Heart right ventricle (tissue), 16 donors: ENCODE data around the gene WDR91. TPM values are rescaled to one million over a fixed set of nuclear protein-coding genes. Genes with fewer than 3 reads are reported as not detected.
A peak's percentile ranks its signal among the peaks of the same experiment; 100 is the strongest.

Source experiments
- ATAC-seq, 8 donors: fragments of 200-7000 bp; cut with Tn5 transposase; one replicate each; pipeline ENCODE4 v1.9.1; 2020; ENCODE audit warnings: mild to moderate bottlenecking in 8 of 8, moderate library complexity in 8 of 8, moderate number of reproducible peaks in 1 of 8
- DNase-seq, 2 donors: peaks; one replicate each; pipeline ENCODE4 v3.0.0-alpha.2; 2020
- H3K27ac ChIP-seq, 10 donors: fragments of 200-600 bp; sonication (generic) in 2 of 10; one replicate each; pipeline versions ENCODE4 v1.5.0 to v1.8.0; 2020 to 2022; ENCODE audit warnings: mild to moderate bottlenecking in 3 of 10
- H3K27me3 ChIP-seq, 7 donors: fragments of 200-600 bp; one replicate each; pipeline ENCODE4 v1.8.0; 2021 to 2022; ENCODE audit warnings: mild to moderate bottlenecking in 2 of 7
- H3K36me3 ChIP-seq, 9 donors: fragments of 200-600 bp; sonication (generic) in 1 of 9; one replicate each; pipeline versions ENCODE4 v1.5.0 to v1.8.0; 2020 to 2022; ENCODE audit warnings: mild to moderate bottlenecking in 2 of 9
- H3K4me1 ChIP-seq, 9 donors: fragments of 200-600 bp; sonication (generic) in 1 of 9; one replicate each; pipeline versions ENCODE4 v1.5.0 to v1.8.0; 2020 to 2022; ENCODE audit warnings: mild to moderate bottlenecking in 4 of 9
- H3K4me3 ChIP-seq, 10 donors: fragments of 200-600 bp; sonication (generic) in 2 of 10; one replicate each; pipeline versions ENCODE4 v1.5.0 to v1.8.0; 2020 to 2022; ENCODE audit warnings: mild to moderate bottlenecking in 7 of 10, moderate library complexity in 2 of 10
- H3K9me3 ChIP-seq, 11 donors: fragments of 200-600 bp in 10 of 11; sonication (generic) in 2 of 11; one replicate each; pipeline versions ENCODE4 v1.5.0 to v1.8.0; 2013 to 2022; ENCODE audit warnings: mild to moderate bottlenecking in 2 of 11, control low read depth in 1 of 11, moderate library complexity in 1 of 11
- CTCF ChIP-seq, 9 donors: fragments of 200-600 bp; sonication (generic) in 2 of 9; IDR thresholded peaks; one replicate each; pipeline versions ENCODE4 v1.5.0 to v1.8.0; 2021 to 2022; ENCODE audit warnings: antibody characterized with exemption in 9 of 9, mild to moderate bottlenecking in 5 of 9, moderate library complexity in 1 of 9
- WGBS, 2 donors: extraction: QIAGEN DNeasy Blood & Tissue Kit; methylation state at CpG; one replicate each; pipeline ENCODE4 v1.1.7; 2013; ENCODE audit warnings: inconsistent platforms in 1 of 2; 5-methylcytosine and 5-hydroxymethylcytosine counted together
- intact Hi-C, 10 donors: fragments of 100-400 bp; cut with DNase I; formaldehyde crosslinking; loops; one replicate each; pipeline versions ENCODE4 v1.11.1 to v1.14.2; 2022
- polyA plus RNA-seq, 2 donors: library from polyadenylated mRNA; stranded (reverse); fragments of 200-250 nt; gene quantifications; one replicate each; pipeline ENCODE4 v1.2.3, GENCODE V29; 2013
- total RNA-seq, 10 donors: library from RNA; stranded (reverse); fragmentation: NEBNext Ultra II Directional in 3 of 10; extraction: Animal tissue kit (Norgen Biotek cat#: 25700) in 3 of 10; gene quantifications; one replicate each; pipeline versions ENCODE4 v1.2.1 to v1.2.4, GENCODE V29; 2021 to 2023
- donor health status: Arrhythmogenic right ventricular cardiomyopathy.
- donor health status: ischemic (EF 13 %, LVEDD 7.1; RV severe dilation, severe dysfunction).
- donor health status: healthy with polysubstance abuse.
- donor health status: DM: no; HTN: yes; CAD: no.
- donor health status: DM: no; HTN: no; CAD: no.
- donor health status: ischemic (EF 25% LVEDD 6.9; RV normal size, moderate dysfunction).
- donor health status: ischemic (EF 25% LVEDD 5.7; RV mildly dilated, moderate dysfunction).
- donor health status: healthy.
- donor health status: DM: yes; HTN: yes; CAD: no.
- donor health status: Ischemic cardiomyopathy.
- donor health status: ischemic (EF 35%, LVEDD 5.7; RV mildly dilated, moderate dysfunction).
- donor health status: nonischemic (EF 11% LVEDD 7.7; RV severe dilation, severe dysfunction).
- donor health status: DM: yes; HTN: yes; CAD: no.
- donor health status: PGD.
- donor health status: ischemic (EF 29% LVEDD 5.4; RV normal size, mild dysfunction).
- donor health status: nonischemic (EF 23%, LVEDD 6.1; RV moderate dilation, normal function).

WDR91 gene
- total and polyA plus RNA-seq, 12 donors: 3.0 to 10.4 (median 5.9) TPM

- H3K27me3 ChIP-seq: no peaks in the 10 kb centered on the region
- WGBS, 2 donors: 59 to 71% methylated on average over 18 of the region's 18 CpGs
- peaks cover 20 to 82% (median 73%) of the 10 kb centered on the region in 9 donors for H3K4me1 ChIP-seq
- ATAC-seq: peak in 5 of 8 donors; percentile 4 to 18 (median 16)
- TF ChIP-seq CTCF (IDR thresholded peaks at IDR 0.05): no peak
- peak overlapping the region in 2 of 10 donors; percentile 5 to 27 for H3K4me3 ChIP-seq
- H3K36me3 ChIP-seq: peaks cover 0 to 67% (median 24%) of the 10 kb centered on the region in 9 donors
- intact Hi-C loops: loop anchor here in 4 of 10 donors (10.0 kb wide), 4 partner anchors 172 to 482 kb away; partner anchors contain the start of gene AGBL3 (in 1 of the 4)
- H3K9me3 ChIP-seq: no peaks in the 10 kb centered on the region
- no peak for DNase-seq
- H3K27ac ChIP-seq: peak overlapping the region; percentile 19 to 97 (median 69)
Measured at GRCh38 chr7:135166338-135166990, 44.9 kb downstream of the WDR91 start.

GRCh38 chr7:135165862-135166261 lies 45.5 kb downstream of the WDR91 start:
- Histone ChIP-seq H3K27me3 (no peaks in the 10 kb centered on the region), H3K27ac (peak overlapping the region in 9 of 10 donors; percentile 19 to 97 (median 72)), H3K9me3 (no peaks in the 10 kb centered on the region), H3K36me3 (peaks cover 0 to 68% (median 24%) of the 10 kb centered on the region in 9 donors), H3K4me3 (peak overlapping the region in 1 of 10 donors; percentile 27), H3K4me1 (peaks cover 20 to 82% (median 74%) of the 10 kb centered on the region in 9 donors)
- DNase-seq: no peak
- 74 to 75% methylated on average over 4 of the region's 4 CpGs for WGBS, 2 donors
- no peak for ATAC-seq
- intact Hi-C loops: loop anchor here in 4 of 10 donors (10.0 kb wide), 4 partner anchors 171 to 481 kb away; partner anchors contain the start of gene AGBL3 (in 1 of the 4)
- no peak for TF ChIP-seq CTCF (IDR thresholded peaks at IDR 0.05)

GRCh38 chr7:135164357-135165061 lies 46.8 kb downstream of the WDR91 start:
- Histone ChIP-seq H3K4me3 (no peak overlapping the region), H3K4me1 (peaks cover 18 to 88% (median 81%) of the 10 kb centered on the region in 9 donors), H3K36me3 (peaks cover 0 to 73% (median 24%) of the 10 kb centered on the region in 9 donors), H3K27ac (peak overlapping the region in 9 of 10 donors; percentile 19 to 97 (median 66)), H3K9me3 (no peaks in the 10 kb centered on the region), H3K27me3 (no peaks in the 10 kb centered on the region)
- peak in 1 of 9 donors; percentile 19 for TF ChIP-seq CTCF (IDR thresholded peaks at IDR 0.05)
- 76 to 83% methylated on average over 18 of the region's 18 CpGs for WGBS, 2 donors
- peak in 4 of 8 donors; percentile 28 to 71 (median 34) for ATAC-seq
- peak in 1 of 2 donors; percentile 59 for DNase-seq
- intact Hi-C loops: loop anchor here in 5 of 10 donors (5.0 to 10.0 kb wide), 5 partner anchors 170 to 517 kb away; partner anchors contain the start of genes AGBL3 (in 1 of the 5) and BPGM (in 1 of the 5)

GRCh38 chr7:135162382-135163001 lies 48.8 kb downstream of the WDR91 start:
- ATAC-seq (no peak), DNase-seq (no peak)
- no peak for TF ChIP-seq CTCF (IDR thresholded peaks at IDR 0.05)
- Histone ChIP-seq H3K4me3 (no peak overlapping the region), H3K27me3 (no peaks in the 10 kb centered on the region), H3K4me1 (peaks cover 27 to 89% (median 82%) of the 10 kb centered on the region in 9 donors), H3K36me3 (peaks cover 0 to 62% (median 17%) of the 10 kb centered on the region in 9 donors), H3K27ac (peak overlapping the region in 9 of 10 donors; percentile 68 to 88 (median 80)), H3K9me3 (no peaks in the 10 kb centered on the region)
- intact Hi-C loops: loop anchor here in 5 of 10 donors (2.0 to 10.0 kb wide), 6 partner anchors 78 to 515 kb away; partner anchors contain the start of genes AGBL3 (in 1 of the 5) and BPGM (in 1 of the 5)
- WGBS, 2 donors: 94 to 98% methylated on average over 2 of the region's 2 CpGs
